Memory B cell (primary cell): ENCODE data around the gene CELF5.

Source experiments
- ATAC-seq: fragments of 150-1000 bp; cut with Tn5 transposase; 2 replicates; pipeline ENCODE4 v1.10.0; 2021; ENCODE audit warnings: low read depth, mild to moderate bottlenecking, moderate library complexity
- DNase-seq, 2 donors: peaks; one replicate each; pipeline ENCODE4 v3.0.0; 2022; ENCODE audit warnings: low spot score in 2 of 2
- H3K27ac Mint-ChIP-seq: one replicate; pipeline ENCODE4 v1.8.0; 2022; ENCODE audit warnings: mild to moderate bottlenecking, moderate library complexity, mixed read lengths
- H3K27me3 Mint-ChIP-seq: one replicate; pipeline ENCODE4 v1.8.0; 2022; ENCODE audit warnings: mixed read lengths
- H3K36me3 Mint-ChIP-seq: one replicate; pipeline ENCODE4 v1.8.0; 2022; ENCODE audit warnings: mild to moderate bottlenecking, mixed read lengths
- H3K4me1 Mint-ChIP-seq: one replicate; pipeline ENCODE4 v1.8.0; 2022; ENCODE audit warnings: mixed read lengths
- H3K4me3 Mint-ChIP-seq: one replicate; pipeline ENCODE4 v1.8.0; 2022; ENCODE audit warnings: mild to moderate bottlenecking, moderate library complexity, mixed read lengths
- H3K9me3 Mint-ChIP-seq: one replicate; pipeline ENCODE4 v1.8.0; 2022; ENCODE audit warnings: mixed read lengths

The CELF5 gene

DNA sequence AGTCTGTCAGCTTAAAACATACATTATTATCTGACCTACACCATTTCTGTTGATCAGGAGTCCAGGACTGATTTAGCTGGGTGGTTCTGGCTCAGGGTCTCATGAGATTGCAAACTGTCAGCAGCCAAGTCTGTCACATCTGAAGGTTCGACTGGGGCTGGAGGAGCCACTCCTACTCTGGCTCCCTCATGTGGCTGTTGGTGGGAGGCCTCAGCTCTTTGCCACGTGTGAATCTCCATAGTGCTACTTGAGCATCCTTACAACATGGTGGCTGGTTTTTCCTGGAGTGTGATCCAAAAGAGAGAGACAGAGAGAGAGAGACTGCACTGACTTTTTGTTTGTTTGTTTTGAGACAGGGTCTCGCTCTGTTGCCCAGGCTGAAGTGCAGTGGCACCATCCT, 78.3 kb downstream of the CELF5 start:
- DNase-seq (no peak), ATAC-seq (no peak)
- H3K9me3 Mint-ChIP-seq, result peaks cover 7% of the 10 kb centered on the region
- H3K27ac Mint-ChIP-seq, result no peak overlapping the region
- no peak overlapping the region for H3K4me3 Mint-ChIP-seq
- H3K27me3 Mint-ChIP-seq, result peaks cover 19% of the 10 kb centered on the region
- H3K36me3 Mint-ChIP-seq, result peaks cover 3% of the 10 kb centered on the region
- no peaks in the 10 kb centered on the region for H3K4me1 Mint-ChIP-seq

DNA sequence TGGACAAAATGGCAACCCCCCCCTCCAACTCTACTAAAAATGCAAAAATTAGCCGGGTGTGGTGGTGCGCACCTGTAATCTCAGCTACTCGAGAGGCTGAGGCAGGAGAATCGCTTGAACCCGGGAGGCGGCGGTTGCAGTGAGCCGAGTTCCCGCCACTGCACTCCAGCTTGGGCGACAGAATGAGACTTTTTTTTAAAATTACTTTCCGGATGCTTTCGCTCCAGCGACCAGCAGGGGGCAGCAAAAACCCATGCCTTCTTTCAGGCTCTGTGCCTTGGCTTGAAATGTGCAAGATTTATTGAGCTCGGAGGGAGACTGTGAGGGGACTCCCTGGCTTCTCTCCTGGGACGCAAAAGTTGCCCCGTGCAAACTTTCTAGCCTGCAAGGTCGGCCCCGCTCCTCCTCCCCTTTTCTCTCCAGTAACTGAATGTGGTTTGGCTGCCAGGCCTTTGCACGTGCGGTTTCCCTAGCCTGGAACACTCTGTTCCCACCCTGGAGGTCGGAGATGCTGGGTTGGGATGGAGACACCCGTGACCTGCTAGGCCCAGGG, 80.5 kb downstream of the CELF5 start:
- Mint-ChIP-seq H3K4me1 (peaks cover 4% of the 10 kb centered on the region), H3K27me3 (peaks cover 20% of the 10 kb centered on the region), H3K4me3 (no peak overlapping the region), H3K27ac (no peak overlapping the region), H3K36me3 (peaks cover 6% of the 10 kb centered on the region), H3K9me3 (peaks cover 7% of the 10 kb centered on the region)
- ATAC-seq (peak; percentile 56), DNase-seq (peak; percentile 54 to 71)

GRCh38 chr19:3309724-3310123, 85.3 kb downstream of the CELF5 start:
- no peak for ATAC-seq
- Mint-ChIP-seq H3K36me3 (peaks cover 6% of the 10 kb centered on the region), H3K4me1 (peaks cover 4% of the 10 kb centered on the region)

DNA sequence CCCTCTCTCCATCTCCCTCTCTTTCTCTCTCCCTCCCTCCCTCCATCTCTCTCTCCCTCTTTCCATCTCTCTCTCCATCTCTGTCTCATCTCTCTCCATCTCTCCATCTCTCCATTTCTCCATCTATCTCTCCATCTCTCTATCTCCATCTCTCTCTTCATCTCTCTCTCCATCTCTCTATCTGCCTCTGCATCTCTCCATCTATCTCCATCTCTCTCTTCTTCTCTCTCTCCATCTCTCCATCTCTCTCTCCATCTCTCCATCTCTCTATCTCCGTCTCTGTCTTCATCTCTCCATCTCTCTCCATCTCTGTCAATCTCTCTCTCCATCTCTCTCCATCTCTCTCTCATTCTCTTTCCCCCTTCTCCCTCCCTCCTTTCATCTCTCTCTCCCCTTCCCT, 85.8 kb downstream of the CELF5 start:
- no peak overlapping the region for H3K4me3 Mint-ChIP-seq
- H3K4me1 Mint-ChIP-seq, result peaks cover 4% of the 10 kb centered on the region
- H3K9me3 Mint-ChIP-seq, result peaks cover 7% of the 10 kb centered on the region
- ATAC-seq (no peak), DNase-seq (no peak)
- peaks cover 6% of the 10 kb centered on the region for H3K36me3 Mint-ChIP-seq
- peaks cover 27% of the 10 kb centered on the region for H3K27me3 Mint-ChIP-seq
- H3K27ac Mint-ChIP-seq, result no peak overlapping the region

More at GRCh38 chr19:3309724-3310123, 85.3 kb downstream of the CELF5 start:
- Mint-ChIP-seq H3K27me3 (peaks cover 30% of the 10 kb centered on the region), H3K4me3 (no peak overlapping the region), H3K9me3 (peaks cover 7% of the 10 kb centered on the region), H3K27ac (no peak overlapping the region)
- DNase-seq, result no peak

GRCh38 chr19:3310711-3311110, 86.2 kb downstream of the CELF5 start:
- DNase-seq (no peak), ATAC-seq (no peak)
- peaks cover 7% of the 10 kb centered on the region for H3K9me3 Mint-ChIP-seq
- H3K36me3 Mint-ChIP-seq, result peaks cover 6% of the 10 kb centered on the region
- H3K27me3 Mint-ChIP-seq, result peaks cover 27% of the 10 kb centered on the region
- no peak overlapping the region for H3K4me3 Mint-ChIP-seq
- H3K4me1 Mint-ChIP-seq, result peaks cover 4% of the 10 kb centered on the region
- no peak overlapping the region for H3K27ac Mint-ChIP-seq

DNA sequence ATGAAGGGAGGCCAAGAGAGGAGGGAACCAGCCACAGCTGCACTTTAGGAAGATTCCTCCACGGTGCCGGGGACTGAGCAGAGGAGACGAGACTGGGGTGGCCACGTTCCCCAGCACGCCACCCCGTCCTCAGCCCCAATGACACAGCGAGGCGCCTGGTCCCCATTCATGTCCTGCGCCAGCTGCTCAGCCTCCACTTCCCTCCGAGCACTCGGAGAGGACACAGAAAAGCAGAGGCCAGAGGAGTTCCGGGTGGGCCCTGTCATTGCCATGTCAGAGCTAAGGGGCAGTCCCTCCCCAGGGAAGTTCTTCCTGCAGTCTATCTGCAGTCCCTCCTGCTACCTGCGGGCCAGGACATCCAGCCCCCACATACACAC, 88.7 kb downstream of the CELF5 start:
- ATAC-seq (no peak), DNase-seq (no peak)
- Mint-ChIP-seq H3K9me3 (peaks cover 4% of the 10 kb centered on the region), H3K36me3 (peaks cover 3% of the 10 kb centered on the region), H3K27ac (no peak overlapping the region), H3K4me3 (no peak overlapping the region), H3K4me1 (peaks cover 2% of the 10 kb centered on the region), H3K27me3 (peaks cover 26% of the 10 kb centered on the region)

DNA sequence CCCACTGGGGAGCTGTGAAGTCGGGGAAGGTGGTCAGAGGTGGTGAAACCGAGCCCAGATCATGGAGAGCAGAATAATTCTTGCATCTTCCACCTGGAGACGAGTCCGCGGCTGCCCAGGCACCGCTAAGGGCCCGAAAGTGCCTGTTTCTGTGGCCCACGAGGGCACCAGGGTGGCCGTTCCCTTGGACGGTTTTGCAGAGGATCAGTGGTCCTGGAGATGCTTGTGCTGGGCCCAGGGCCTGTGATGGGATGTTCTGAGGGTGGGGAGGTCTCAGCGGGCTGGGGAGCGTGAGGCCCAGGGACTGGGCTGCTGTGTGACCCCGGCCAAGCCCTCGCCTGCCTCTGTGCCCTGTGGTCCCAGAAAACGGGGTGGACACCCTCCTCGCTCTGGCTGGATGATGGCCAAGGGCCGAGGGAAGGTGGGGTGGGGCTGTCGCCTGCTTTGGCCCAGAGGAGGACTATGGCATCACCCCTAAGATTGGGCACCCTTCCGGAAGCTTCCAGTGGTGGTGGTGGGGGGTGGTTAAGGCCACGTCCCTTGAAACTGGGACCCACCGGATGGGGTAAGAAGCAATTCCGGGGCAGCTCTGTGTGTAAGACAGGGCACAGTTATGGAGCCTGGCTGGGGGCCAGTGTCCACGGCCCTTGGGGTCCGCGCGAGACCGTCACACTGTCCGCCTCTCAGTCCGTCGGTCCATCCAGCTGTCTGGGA, 90.7 kb downstream of the CELF5 start:
- DNase-seq (no peak), ATAC-seq (no peak)
- no peak overlapping the region for H3K4me3 Mint-ChIP-seq
- no peak overlapping the region for H3K27ac Mint-ChIP-seq
- H3K27me3 Mint-ChIP-seq, result peaks cover 25% of the 10 kb centered on the region
- H3K36me3 Mint-ChIP-seq, result no peaks in the 10 kb centered on the region
- H3K9me3 Mint-ChIP-seq, result no peaks in the 10 kb centered on the region
- no peaks in the 10 kb centered on the region for H3K4me1 Mint-ChIP-seq

- no peak overlapping the region for H3K4me3 Mint-ChIP-seq
- no peaks in the 10 kb centered on the region for H3K36me3 Mint-ChIP-seq
- no peak overlapping the region for H3K27ac Mint-ChIP-seq
- DNase-seq (no peak), ATAC-seq (no peak)
- no peaks in the 10 kb centered on the region for H3K9me3 Mint-ChIP-seq
- H3K27me3 Mint-ChIP-seq, result peaks cover 22% of the 10 kb centered on the region
- no peaks in the 10 kb centered on the region for H3K4me1 Mint-ChIP-seq
Measured at GRCh38 chr19:3315676-3315973, 91.2 kb downstream of the CELF5 start.

DNA sequence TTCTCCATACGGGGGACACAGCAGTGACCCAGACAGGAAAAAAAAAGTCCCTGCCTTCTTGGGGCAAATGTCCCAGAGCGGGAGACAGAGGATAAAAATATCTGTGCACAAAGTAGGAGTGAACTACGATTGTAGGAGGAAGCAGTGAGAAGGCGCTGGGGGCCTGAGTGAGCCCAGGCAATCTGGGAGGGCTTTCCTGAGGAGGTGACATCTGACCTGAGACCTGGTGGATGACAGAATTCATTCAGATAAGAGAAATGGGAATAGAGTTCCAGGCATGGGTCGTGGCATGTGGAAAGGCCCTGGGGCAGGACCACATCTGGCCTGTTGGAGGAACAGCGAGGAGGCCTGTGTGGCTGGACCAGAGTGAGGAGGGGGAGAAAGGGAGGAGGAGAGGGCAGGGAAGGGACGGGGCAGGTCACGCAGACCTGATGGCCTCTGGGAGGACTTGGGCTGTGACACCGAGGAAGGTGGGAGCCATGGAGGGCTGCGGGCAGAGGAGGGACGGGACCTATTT, 91.7 kb downstream of the CELF5 start:
- Mint-ChIP-seq H3K4me1 (no peaks in the 10 kb centered on the region), H3K4me3 (no peak overlapping the region), H3K36me3 (no peaks in the 10 kb centered on the region), H3K27me3 (peaks cover 18% of the 10 kb centered on the region), H3K9me3 (no peaks in the 10 kb centered on the region), H3K27ac (no peak overlapping the region)
- ATAC-seq (no peak), DNase-seq (no peak)

DNA sequence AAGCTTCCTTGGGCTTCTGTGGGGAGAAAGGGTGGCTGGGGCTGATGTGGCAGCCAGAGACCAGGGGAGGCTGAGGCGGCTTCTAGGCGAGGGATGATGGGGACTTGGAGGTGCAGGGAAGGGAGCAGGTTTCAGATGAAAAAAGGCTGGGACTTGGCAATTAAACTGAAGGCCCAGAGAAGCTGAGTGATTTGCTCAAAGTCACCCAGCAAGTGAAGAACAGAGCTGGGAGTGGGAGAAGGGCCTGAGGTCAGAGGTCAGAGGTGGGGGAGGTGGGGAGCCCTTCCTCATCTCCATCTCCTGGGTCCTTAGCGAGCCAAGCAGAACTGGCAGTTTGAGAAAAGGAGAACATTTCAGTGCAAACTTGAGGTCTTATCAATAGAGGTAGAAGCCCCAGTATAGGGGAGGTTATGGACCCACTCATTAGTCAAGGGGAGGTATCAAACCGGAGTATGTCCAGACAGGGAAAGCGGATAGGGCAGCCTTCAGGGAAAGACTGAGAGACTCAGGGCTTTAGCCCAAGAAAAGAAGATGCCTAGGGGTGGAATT, 92.3 kb downstream of the CELF5 start:
- ATAC-seq (no peak), DNase-seq (no peak)
- Mint-ChIP-seq H3K4me1 (no peaks in the 10 kb centered on the region), H3K36me3 (no peaks in the 10 kb centered on the region), H3K4me3 (no peak overlapping the region), H3K27me3 (peaks cover 17% of the 10 kb centered on the region), H3K9me3 (no peaks in the 10 kb centered on the region), H3K27ac (no peak overlapping the region)

- Mint-ChIP-seq H3K4me3 (no peak overlapping the region), H3K4me1 (peaks cover 8% of the 10 kb centered on the region), H3K36me3 (no peaks in the 10 kb centered on the region), H3K27ac (no peak overlapping the region), H3K9me3 (peaks cover 6% of the 10 kb centered on the region), H3K27me3 (peaks cover 24% of the 10 kb centered on the region)
- no peak for ATAC-seq
- DNase-seq, result no peak
Measured at GRCh38 chr19:3319643-3320353, 95.3 kb downstream of the CELF5 start.

DNA sequence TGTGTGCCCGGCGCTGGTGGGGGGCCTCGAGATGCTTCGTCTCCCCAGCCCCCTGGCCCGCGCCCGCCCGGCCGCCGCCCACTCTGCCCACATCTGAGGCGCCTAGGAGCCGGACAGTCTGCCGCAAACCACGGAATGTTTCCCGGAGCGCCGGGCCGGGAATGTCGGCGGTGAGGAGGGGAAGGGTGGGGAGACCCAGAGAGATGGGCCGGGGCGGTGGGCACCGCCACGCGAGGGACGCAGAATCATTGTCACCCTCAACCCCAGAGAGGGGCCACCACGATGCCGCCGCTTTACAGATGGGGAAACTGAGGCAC, 95.9 kb downstream of the CELF5 start:
- no peak for ATAC-seq
- Mint-ChIP-seq H3K27ac (no peak overlapping the region), H3K4me3 (no peak overlapping the region), H3K4me1 (peaks cover 8% of the 10 kb centered on the region), H3K36me3 (no peaks in the 10 kb centered on the region), H3K9me3 (peaks cover 6% of the 10 kb centered on the region), H3K27me3 (peaks cover 24% of the 10 kb centered on the region)
- DNase-seq, result no peak

DNA sequence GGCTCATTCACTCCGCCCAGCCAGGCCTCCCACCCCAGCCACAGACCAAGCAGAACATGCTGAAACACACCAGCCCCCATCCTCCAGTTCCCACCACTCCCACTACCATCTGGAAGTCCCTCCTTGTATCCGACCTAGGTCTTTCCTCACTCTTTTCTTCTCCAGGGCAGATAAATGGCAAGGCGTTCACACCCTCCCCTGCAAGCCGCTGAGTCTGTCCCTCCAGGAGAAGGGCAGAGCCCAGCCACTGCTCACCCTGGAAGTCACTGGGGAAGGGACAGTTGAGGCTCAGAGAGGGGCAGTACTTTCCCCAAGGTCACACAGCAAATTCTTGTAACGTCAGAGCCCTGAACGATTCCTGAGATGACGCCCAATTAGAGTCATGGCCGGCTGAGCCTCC, 96.4 kb downstream of the CELF5 start:
- Mint-ChIP-seq H3K4me3 (no peak overlapping the region), H3K27me3 (peaks cover 24% of the 10 kb centered on the region), H3K27ac (no peak overlapping the region), H3K9me3 (peaks cover 6% of the 10 kb centered on the region), H3K36me3 (no peaks in the 10 kb centered on the region), H3K4me1 (peaks cover 8% of the 10 kb centered on the region)
- ATAC-seq, result no peak
- DNase-seq, result no peak

DNA sequence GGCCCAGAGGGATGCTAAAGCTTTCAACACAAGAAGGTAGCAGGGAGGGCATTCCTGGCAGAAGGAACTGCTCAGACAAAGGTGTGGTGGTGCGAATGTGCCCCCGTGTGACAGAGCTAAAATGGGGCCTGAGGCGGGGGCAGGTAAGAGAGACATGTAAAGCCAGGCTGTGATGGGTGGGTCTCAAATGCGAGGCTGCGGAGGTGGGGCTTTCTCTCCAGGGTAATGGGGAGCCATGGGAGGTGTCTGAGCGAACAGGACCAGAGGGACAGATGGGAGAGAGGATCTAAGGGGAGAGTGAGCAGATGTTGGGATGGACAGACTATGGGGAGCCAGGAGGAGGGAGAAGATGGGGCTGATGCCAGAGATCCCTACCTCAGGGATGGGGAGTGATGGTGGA, 97.2 kb downstream of the CELF5 start:
- ATAC-seq (no peak), DNase-seq (no peak)
- Mint-ChIP-seq H3K27ac (no peak overlapping the region), H3K27me3 (peaks cover 21% of the 10 kb centered on the region), H3K36me3 (no peaks in the 10 kb centered on the region), H3K4me1 (peaks cover 8% of the 10 kb centered on the region), H3K4me3 (no peak overlapping the region), H3K9me3 (peaks cover 6% of the 10 kb centered on the region)
